Measurements from ENCODE around the gene NIPSNAP3A.
A peak's percentile ranks its signal among the peaks of the same experiment; 100 is the strongest.

Gene NIPSNAP3A

DNA sequence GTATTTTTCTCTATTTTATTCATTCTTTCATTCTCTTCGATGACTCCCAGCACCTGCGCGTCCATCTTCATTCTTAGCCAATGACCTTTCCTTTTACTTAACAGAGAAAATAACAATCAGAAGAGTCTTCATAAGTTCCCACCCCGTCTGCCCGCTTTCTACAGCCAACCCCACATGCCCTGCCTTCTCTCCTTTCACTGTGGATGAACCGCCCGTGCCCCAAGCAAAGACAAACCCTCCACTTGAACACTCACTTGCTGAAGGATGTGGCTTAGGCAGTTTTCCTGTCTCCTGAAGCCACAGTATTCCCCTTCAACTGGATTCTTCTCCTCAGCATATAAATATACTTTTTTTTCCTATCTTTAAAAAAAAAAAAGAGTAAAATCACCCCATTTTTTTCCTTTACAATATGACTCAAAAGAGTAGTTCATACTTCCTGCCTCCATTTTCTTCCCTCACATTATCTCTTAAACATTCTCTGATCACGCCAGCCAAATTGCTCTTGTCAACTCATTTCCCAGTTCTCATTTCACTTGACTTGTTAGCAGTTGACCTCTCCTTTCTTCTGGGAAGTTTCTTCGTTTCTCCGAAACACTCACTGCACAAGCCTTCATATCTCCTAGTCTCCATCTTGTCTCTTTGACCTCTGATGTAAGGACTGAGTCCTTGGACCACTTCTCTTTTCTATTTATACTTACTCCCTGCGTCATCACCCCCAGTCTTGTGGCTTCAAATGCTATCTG, 27.5 kb downstream of the NIPSNAP3A start:
- DNase-seq: no peak

GRCh38 chr9:104775574-104775936, 28.1 kb downstream of the NIPSNAP3A start:
- DNase-seq: no peak

GRCh38 chr9:104775976-104776375, 28.5 kb downstream of the NIPSNAP3A start:
- DNase-seq: no peak

DNA sequence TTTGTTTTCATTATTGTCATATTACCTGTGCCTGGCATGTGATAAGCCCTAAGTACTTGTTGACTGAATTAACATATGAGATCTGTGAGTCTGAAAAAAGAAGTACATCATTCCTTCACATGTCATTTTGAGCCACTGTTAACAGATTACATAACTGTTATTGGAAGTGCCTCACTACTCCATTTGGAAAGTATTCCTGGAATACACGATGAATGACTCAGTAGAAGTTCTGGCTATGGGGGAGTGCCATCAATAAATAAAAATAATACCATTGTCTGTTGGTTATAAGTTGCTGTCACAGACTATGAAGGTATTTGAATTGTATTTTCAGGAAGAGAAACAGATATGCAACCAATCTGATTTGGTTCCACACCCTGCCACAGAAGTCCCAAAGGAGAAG, 29.3 kb downstream of the NIPSNAP3A start:
- no peak for DNase-seq

DNA sequence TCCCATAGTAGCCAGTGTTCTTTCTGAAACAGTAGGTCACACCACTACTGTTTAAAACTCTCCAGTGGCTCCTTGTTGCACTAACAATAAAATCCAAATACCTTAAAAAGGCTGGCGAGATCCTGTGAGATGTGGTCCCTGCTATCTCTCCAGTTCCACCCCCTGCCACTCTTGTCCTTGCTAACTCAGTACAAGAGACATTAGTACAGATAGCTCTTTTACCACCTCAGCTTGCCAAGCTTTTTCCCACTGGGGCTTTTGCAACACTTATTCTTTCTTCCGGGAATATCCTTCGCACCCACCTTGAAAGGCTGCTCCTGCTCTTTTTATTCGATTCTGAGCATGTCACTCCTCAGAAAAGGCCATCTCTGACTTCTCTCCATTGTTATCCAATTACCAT, 31.3 kb downstream of the NIPSNAP3A start:
- DNase-seq: no peak

DNA sequence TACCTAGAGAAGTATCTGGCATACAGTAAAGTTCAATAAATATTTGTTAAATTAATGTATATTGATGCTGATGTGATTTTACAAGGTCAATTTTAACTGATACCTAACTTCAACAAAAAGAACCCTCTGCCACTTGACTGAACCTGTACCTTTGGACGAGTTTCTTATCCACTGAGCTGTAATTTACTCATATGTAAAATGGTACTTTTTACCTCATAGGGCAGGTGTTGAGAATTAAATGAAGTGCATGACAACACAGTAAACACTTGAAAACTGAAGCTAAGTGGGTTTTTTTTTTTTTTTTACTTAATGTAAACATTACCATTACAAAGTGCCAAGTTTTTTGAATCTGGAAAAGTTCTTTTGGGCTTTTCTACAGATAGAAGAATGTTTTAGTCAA, 31.9 kb downstream of the NIPSNAP3A start:
- no peak for DNase-seq

DNA sequence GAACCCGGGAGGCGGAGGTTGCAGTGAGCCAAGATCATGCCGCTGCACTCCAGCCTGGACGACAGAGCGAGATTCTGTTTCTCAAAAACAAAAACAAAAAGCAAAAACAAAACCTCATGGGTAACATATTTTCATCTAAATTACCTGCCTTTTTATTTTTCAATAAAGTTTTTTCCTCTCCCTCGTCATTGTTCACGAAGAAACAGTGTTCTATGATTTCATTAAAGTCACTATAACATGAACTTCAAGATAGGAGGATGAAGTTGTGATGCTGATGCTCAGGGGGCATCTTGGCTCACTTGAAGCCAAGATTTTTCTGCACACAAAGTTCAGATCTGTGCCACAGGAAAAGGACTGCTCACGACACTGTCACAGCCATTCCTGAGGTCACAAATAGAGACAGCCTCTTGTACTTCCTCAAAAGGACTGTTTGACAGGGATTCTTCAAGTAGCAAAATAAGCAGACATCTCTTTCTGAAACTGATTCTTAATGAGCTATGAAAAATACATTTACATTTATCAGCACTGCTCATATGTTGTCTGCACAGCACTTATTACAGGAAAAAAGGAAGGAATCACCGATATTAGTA, 32.6 kb downstream of the NIPSNAP3A start:
- no peak for DNase-seq

- DNase-seq: peak; percentile 23
Observed at GRCh38 chr9:104780796-104781395, 33.4 kb downstream of the NIPSNAP3A start.

GRCh38 chr9:104783588-104783987, 36.1 kb downstream of the NIPSNAP3A start:
- DNase-seq: no peak

- DNase-seq: no peak
Observed at GRCh38 chr9:104784098-104784497, 36.6 kb downstream of the NIPSNAP3A start.

- no peak for DNase-seq
Observed at GRCh38 chr9:104786293-104786692, 38.8 kb downstream of the NIPSNAP3A start.

- no peak for DNase-seq
Observed at GRCh38 chr9:104787306-104788015, 40.0 kb downstream of the NIPSNAP3A start.

DNA sequence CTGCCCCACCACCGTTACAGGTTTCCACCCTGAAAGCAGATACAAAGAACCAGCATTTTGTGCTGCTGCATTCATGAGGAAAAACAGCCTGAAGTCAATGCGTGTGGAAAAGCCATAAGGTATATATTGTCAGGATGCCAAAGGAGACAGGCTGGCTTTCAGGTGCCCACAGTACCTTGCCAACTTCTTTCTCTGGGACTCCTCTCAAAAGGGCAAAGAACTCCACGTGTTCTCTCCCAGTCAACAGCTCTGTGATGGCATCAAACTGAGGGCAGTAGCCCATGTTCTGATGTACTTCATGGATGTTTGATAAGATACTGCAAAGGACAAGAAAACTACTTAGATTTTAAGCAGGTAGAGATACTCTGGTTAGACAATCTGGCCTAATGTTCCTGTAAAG, 40.8 kb downstream of the NIPSNAP3A start:
- DNase-seq: no peak

- DNase-seq: no peak
Observed at GRCh38 chr9:104794070-104794469, 46.6 kb downstream of the NIPSNAP3A start.

DNA sequence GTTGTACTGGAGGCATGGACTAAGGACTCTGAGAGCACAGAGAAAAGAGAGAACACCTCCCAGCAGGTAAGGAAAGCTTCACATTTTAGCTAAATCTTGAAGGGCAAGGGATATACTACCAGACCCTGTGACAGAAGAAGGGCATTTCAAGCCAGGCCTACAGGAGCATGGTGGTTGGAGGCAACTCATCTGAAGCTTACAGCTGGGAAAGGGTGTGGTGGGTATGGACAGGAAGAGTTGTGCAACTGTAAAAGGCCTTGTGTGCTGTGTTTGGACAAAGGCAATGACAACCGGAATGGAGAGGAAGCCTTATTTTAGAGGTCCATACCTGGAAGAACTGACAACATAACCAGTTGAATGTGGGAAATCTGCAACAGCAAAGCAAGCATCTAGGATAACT, 47.6 kb downstream of the NIPSNAP3A start:
- no peak for DNase-seq

- DNase-seq: no peak
Observed at GRCh38 chr9:104795857-104796256, 48.4 kb downstream of the NIPSNAP3A start.

DNA sequence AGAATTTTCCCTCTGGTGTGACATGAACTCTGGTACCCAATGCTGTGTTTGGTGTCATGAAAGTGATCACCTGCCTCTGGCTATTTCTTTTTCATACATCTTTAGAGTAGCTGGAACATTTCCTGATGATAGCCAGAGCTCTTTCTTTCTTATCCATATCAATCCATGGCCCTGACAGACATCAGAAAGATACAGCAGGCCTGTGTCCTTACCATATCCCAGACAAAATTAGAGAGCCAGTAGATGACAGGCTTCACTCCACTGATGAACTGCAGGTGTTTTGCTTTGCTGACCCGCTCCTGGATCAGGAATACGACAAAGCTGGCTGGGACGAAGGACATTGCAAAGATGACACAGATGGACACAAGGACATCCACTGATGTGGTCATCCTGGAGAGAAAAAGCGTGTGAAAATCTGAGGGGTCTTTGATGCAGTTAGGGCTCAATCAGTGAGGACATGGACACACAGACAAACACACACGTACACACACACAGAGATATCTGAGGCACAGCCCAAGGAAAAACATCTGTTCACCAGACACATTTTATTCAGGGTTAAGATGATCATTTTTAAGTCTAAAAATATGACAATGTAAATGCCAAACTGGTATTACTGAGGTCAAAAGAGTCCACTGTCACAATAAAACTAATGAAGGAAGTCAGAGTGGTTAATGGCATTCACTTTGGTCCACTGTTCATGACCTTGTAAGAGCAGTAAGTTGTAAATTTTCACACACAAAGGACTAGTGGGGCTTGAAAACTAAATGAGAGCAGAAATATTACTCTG, 50.9 kb downstream of the NIPSNAP3A start:
- DNase-seq: no peak

- DNase-seq: no peak
Observed at GRCh38 chr9:104800068-104800785, 52.7 kb downstream of the NIPSNAP3A start.

- DNase-seq: no peak
Observed at GRCh38 chr9:104802110-104802509, 54.6 kb downstream of the NIPSNAP3A start.

- no peak for DNase-seq
Observed at GRCh38 chr9:104802906-104803305, 55.4 kb downstream of the NIPSNAP3A start.

- DNase-seq: no peak
Observed at GRCh38 chr9:104805441-104805840, 58.0 kb downstream of the NIPSNAP3A start.

DNA sequence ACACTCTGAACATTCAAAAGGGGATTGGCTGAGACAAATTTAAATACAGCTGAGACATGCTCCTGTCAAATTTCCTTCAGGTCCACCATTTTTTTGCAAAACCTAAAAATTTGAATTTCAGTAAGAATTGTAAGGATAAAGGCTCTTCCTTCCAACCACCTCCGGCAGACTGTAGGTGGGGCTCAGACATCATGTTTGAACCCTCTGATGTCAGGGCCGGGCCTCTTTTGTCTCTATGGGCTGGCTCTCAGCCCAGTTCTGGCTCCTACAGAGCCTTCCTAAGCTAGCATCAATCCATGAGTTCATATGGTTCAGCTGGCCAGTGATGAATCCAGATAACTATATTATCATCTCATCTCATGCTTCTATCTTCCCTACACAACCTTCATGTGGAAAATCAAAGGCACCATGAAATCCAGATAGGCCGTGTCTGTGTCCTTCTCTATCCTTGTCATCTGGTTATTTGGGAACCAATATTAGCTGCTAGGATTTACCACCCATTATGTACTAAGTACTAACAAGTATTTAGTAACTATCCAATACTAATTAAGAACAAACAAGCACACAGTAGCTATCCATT, 60.6 kb downstream of the NIPSNAP3A start:
- DNase-seq: no peak
